ENCODE measurements around the gene NXPE1.

Gene NXPE1

GRCh38 chr11:114562166-114562916 lies 2.7 kb upstream of the NXPE1 start:
- no peak for DNase-seq

GRCh38 chr11:114556135-114556534 lies 3.5 kb downstream of the NXPE1 start:
- DNase-seq = no peak

- no peak for DNase-seq
Observed at GRCh38 chr11:114553642-114554041, 6.0 kb downstream of the NXPE1 start.

GRCh38 chr11:114551060-114551459 lies 8.6 kb downstream of the NXPE1 start:
- DNase-seq = no peak

- DNase-seq = no peak
Observed at GRCh38 chr11:114525682-114526081, 34.0 kb downstream of the NXPE1 start.

- no peak for DNase-seq
Observed at GRCh38 chr11:114524122-114524521, 35.6 kb downstream of the NXPE1 start.

- no peak for DNase-seq
Observed at GRCh38 chr11:114522818-114523217, 36.9 kb downstream of the NXPE1 start.

GRCh38 chr11:114511538-114511937 lies 48.1 kb downstream of the NXPE1 start:
- no peak for DNase-seq

GRCh38 chr11:114511079-114511478 lies 48.6 kb downstream of the NXPE1 start:
- no peak for DNase-seq

GRCh38 chr11:114501901-114502300 lies 57.8 kb downstream of the NXPE1 start:
- DNase-seq = no peak

- no peak for DNase-seq
Observed at GRCh38 chr11:114499756-114500155, 59.9 kb downstream of the NXPE1 start.

- no peak for DNase-seq
Observed at GRCh38 chr11:114496915-114497314, 62.8 kb downstream of the NXPE1 start.

GRCh38 chr11:114483929-114484328 lies 75.8 kb downstream of the NXPE1 start:
- DNase-seq = no peak

- no peak for DNase-seq
Observed at GRCh38 chr11:114482114-114482513, 77.6 kb downstream of the NXPE1 start.

GRCh38 chr11:114479331-114479730 lies 80.3 kb downstream of the NXPE1 start:
- no peak for DNase-seq

- DNase-seq = no peak
Observed at GRCh38 chr11:114478768-114479167, 80.9 kb downstream of the NXPE1 start.

GRCh38 chr11:114478001-114478410 lies 81.7 kb downstream of the NXPE1 start:
- DNase-seq = no peak

- DNase-seq = no peak
Observed at GRCh38 chr11:114472661-114473060, 87.0 kb downstream of the NXPE1 start.

All from NCI-H510A (cell line).